Endothelial cell of umbilical vein (primary cell): ENCODE measurements around the gene FEN1. TPM values are rescaled to one million over a fixed set of nuclear protein-coding genes. Genes with fewer than 3 reads are reported as not detected.

Experiments
- BruUV-seq: library from RNA; stranded (reverse); fragments of 400-500 nt; replicated peaks from 2 replicates; lab custom pipeline; 2021; lab: Mats Ljungman, UMichigan
- CTCF ChIA-PET: fragments of 300-600, 350-600 bp; sonication (Branson Sonifier 250); formaldehyde crosslinking; loops from one replicate; lab custom pipeline; 2021; ENCODE audit warnings: antibody characterized with exemption, inconsistent platforms; lab: Charles Lee
- POLR2A ChIA-PET: fragments of 300-600, 350-600 bp; sonication (Branson Sonifier 250); formaldehyde crosslinking; loops from one replicate; lab custom pipeline; 2021; ENCODE audit warnings: antibody characterized with exemption, inconsistent platforms; lab: Charles Lee
- DNase-seq: peaks from one replicate; pipeline ENCODE4 v3.0.0-alpha.2; 2011; ENCODE audit warnings: low read depth, low spot score
- FAIRE-seq: peaks from 2 replicates; lab custom pipeline; 2011; peaks lifted over from hg19 to GRCh38; lab: Jason Lieb, UNC
- H2AFZ ChIP-seq: 2 replicates; pipeline ENCODE4 v1.6.0; 2012; ENCODE audit warnings: low read depth, low read length, control low read depth, inconsistent platforms
- H3K27ac ChIP-seq: 2 replicates; pipeline ENCODE4 v1.5.1; 2011; ENCODE audit warnings: low read depth, mild to moderate bottlenecking, control low read depth, low read length, moderate library complexity; ENCODE audit not compliant: insufficient read depth
- H3K27me3 ChIP-seq, 2 experiments: 2 replicates each; pipeline versions ENCODE4 v1.6.0 to v1.6.1; 2011; ENCODE audit warnings: low read length in 2 of 2, mixed read lengths in 1 of 2; ENCODE audit not compliant: control insufficient read depth in 2 of 2, insufficient read depth in 2 of 2
- H3K36me3 ChIP-seq, 2 experiments: 2 replicates in 1 of 2; 3 replicates in 1 of 2; pipeline ENCODE4 v1.5.1; 2011; ENCODE audit warnings: low read length in 2 of 2, mild to moderate bottlenecking in 1 of 2, moderate library complexity in 1 of 2; ENCODE audit not compliant: control insufficient read depth in 2 of 2, insufficient read depth in 2 of 2; ENCODE audit errors: extremely low read depth in 1 of 2
- H3K4me1 ChIP-seq: 3 replicates; pipeline ENCODE4 v1.5.1; 2011; ENCODE audit warnings: mild to moderate bottlenecking, low read length; ENCODE audit not compliant: control insufficient read depth, insufficient read depth; ENCODE audit errors: extremely low read depth
- H3K4me2 ChIP-seq: 2 replicates; pipeline ENCODE4 v1.6.1; 2011; ENCODE audit warnings: low read length, control low read depth, mixed read lengths; ENCODE audit not compliant: insufficient read depth
- H3K4me3 ChIP-seq, 3 experiments: fragments of 200-600 bp in 1 of 3; sonication (generic), shearing (Covaris generic) in 1 of 3; replicated peaks in 1 of 3; 2 replicates each; pipeline ENCODE4 v1.5.1; 2011 to 2016; ENCODE audit warnings: control low read depth in 3 of 3, low read length in 3 of 3, mild to moderate bottlenecking in 2 of 3, inconsistent platforms in 1 of 3, low read depth in 1 of 3, moderate library complexity in 1 of 3; ENCODE audit not compliant: insufficient read depth in 1 of 3
- H3K79me2 ChIP-seq: 2 replicates; pipeline ENCODE4 v1.6.0; 2012; ENCODE audit warnings: low read length, inconsistent platforms; ENCODE audit not compliant: control insufficient read depth, insufficient read depth
- H3K9ac ChIP-seq: replicated peaks from 2 replicates; pipeline ENCODE3; 2011; ENCODE audit warnings: low read length, control low read depth; ENCODE audit not compliant: insufficient read depth; ENCODE audit errors: extremely low read depth
- H3K9me1 ChIP-seq: replicated peaks from 3 replicates; pipeline ENCODE4 v1.6.0; 2011; ENCODE audit warnings: mild to moderate bottlenecking, low read length; ENCODE audit not compliant: control insufficient read depth, insufficient read depth; ENCODE audit errors: extremely low read depth
- H3K9me3 ChIP-seq: replicated peaks from 2 replicates; pipeline ENCODE4 v1.5.1; 2012; ENCODE audit warnings: low read length, inconsistent platforms; ENCODE audit not compliant: control insufficient read depth, insufficient read depth
- H4K20me1 ChIP-seq: replicated peaks from 2 replicates; pipeline ENCODE3; 2011; ENCODE audit warnings: mild to moderate bottlenecking, low read length; ENCODE audit not compliant: control insufficient read depth, insufficient read depth; ENCODE audit errors: extremely low read depth
- EZH2 ChIP-seq: IDR thresholded peaks from 2 replicates; pipeline ENCODE4 v1.6.1; 2012; ENCODE audit warnings: borderline replicate concordance, low read depth, mild to moderate bottlenecking, moderate library complexity, low read length, inconsistent platforms; ENCODE audit not compliant: severe bottlenecking
- FOS ChIP-seq: IDR thresholded peaks from 2 replicates; pipeline ENCODE4 v1.6.1; 2011; ENCODE audit warnings: mild to moderate bottlenecking, low read length, moderate library complexity, borderline replicate concordance; ENCODE audit not compliant: insufficient read depth
- GATA2 ChIP-seq: IDR thresholded peaks from 2 replicates; pipeline ENCODE4 v1.7.0; 2011; ENCODE audit warnings: low read depth, mild to moderate bottlenecking, moderate library complexity, mixed read lengths, low read length; ENCODE audit not compliant: insufficient read length, insufficient read depth
- JUN ChIP-seq: IDR thresholded peaks from 2 replicates; pipeline ENCODE4 v1.6.1; 2011; ENCODE audit warnings: borderline replicate concordance, low read depth; ENCODE audit not compliant: insufficient read length, insufficient read depth
- MAX ChIP-seq: IDR thresholded peaks from 2 replicates; pipeline ENCODE4 v1.6.1; 2011; ENCODE audit not compliant: insufficient read depth, insufficient read length
- MYC ChIP-seq: IDR thresholded peaks from one replicate; pipeline ENCODE4 v1.6.1; 2011; ENCODE audit warnings: mild to moderate bottlenecking, low read depth, low read length
- POLR2A ChIP-seq: IDR thresholded peaks from 2 replicates; pipeline ENCODE4 v1.6.1; 2012; ENCODE audit warnings: low read depth, mild to moderate bottlenecking, control low read depth, low read length
- POLR2AphosphoS5 ChIP-seq: IDR thresholded peaks from 2 replicates; pipeline ENCODE4 v1.6.1; 2012; ENCODE audit warnings: low read depth, mild to moderate bottlenecking, control low read depth, low read length, moderate library complexity; ENCODE audit not compliant: insufficient read depth
- dilution Hi-C: fragments of 300-500 bp; cut with MboI; formaldehyde crosslinking; loops from one replicate; pipeline ENCODE4 v1.15.0; 2019; ENCODE audit warnings: low sequenced_read_pairs; ENCODE audit not compliant: extremely low pct_ligation_motif_present
- intact Hi-C: fragments of 100-400 bp; cut with micrococcal nuclease; formaldehyde crosslinking; loops from one replicate; pipeline ENCODE4 v1.10.0; 2022
- polyA plus RNA-seq, 4 experiments: library from polyadenylated mRNA; depleted of rRNA in 3 of 4; stranded (reverse) in 3 of 4; unstranded in 1 of 4; fragments of >200 nt; gene quantifications; 2 replicates each; pipeline versions ENCODE4 v1.2.1 to v1.2.3, GENCODE V29; 2011 to 2012; ENCODE audit warnings: missing spikeins in 1 of 4
- total RNA-seq: library from RNA; stranded (reverse); gene quantifications from 2 replicates; pipeline ENCODE4 v1.2.3, GENCODE V29; 2021
- TF ChIP-seq, protein P1 (sequence below), 2 donors: IDR thresholded peaks; 1 replicate in 1 of 2; 2 replicates in 1 of 2; pipeline ENCODE4 v1.5.1; 2011; ENCODE audit warnings: low read length in 2 of 2, mild to moderate bottlenecking in 2 of 2, moderate library complexity in 2 of 2, control low read depth in 1 of 2, inconsistent platforms in 1 of 2, low read depth in 1 of 2; ENCODE audit not compliant: insufficient read depth in 1 of 2; ENCODE audit errors: extremely low read depth in 1 of 2

Gene FEN1
- total and polyA plus RNA-seq, 2 donors (not counting 3 experiments of a cell fraction or from before 2014, with no cell fraction given), result 29.3 to 60.5 TPM

- Histone ChIP-seq H3K9me1 (no peaks in the 10 kb centered on the region), H3K9me3 (no peaks in the 10 kb centered on the region), H4K20me1 (no peaks in the 10 kb centered on the region), H3K27ac (no peak overlapping the region), H3K27me3 (no peaks in the 10 kb centered on the region), H3K4me2 (no peak overlapping the region), H3K4me1 (no peaks in the 10 kb centered on the region), H2AFZ (no peak overlapping the region), H3K9ac (no peak overlapping the region), H3K79me2 (no peaks in the 10 kb centered on the region), H3K4me3 (no peak overlapping the region), H3K36me3 (peaks cover 0 to 10% of the 10 kb centered on the region in 2 experiments)
- no TSS peak for BruUV-seq
- DNase-seq (no peak), FAIRE-seq (no peak)
- intact Hi-C loops (no loop called here), dilution Hi-C loops (no loop called here)
- ChIA-PET CTCF (interaction anchor here (0.6 to 2.3 kb wide), 4 partner anchors 9 to 33 kb away, joined by 3 to 13 read pairs (median 6); no protein-coding TSS in a partner anchor), POLR2A (interaction anchor here (0.6 kb wide), 1 partner anchor 219 kb away, joined by 5 read pairs; no protein-coding TSS in a partner anchor)
- no peak for TF ChIP-seq POLR2AphosphoS5
- TF ChIP-seq POLR2A, result no peak
- no peak for TF ChIP-seq FOS
- TF ChIP-seq MYC, result no peak
- TF ChIP-seq JUN, result no peak
- TF ChIP-seq GATA2, result no peak
- TF ChIP-seq, protein P1, sequence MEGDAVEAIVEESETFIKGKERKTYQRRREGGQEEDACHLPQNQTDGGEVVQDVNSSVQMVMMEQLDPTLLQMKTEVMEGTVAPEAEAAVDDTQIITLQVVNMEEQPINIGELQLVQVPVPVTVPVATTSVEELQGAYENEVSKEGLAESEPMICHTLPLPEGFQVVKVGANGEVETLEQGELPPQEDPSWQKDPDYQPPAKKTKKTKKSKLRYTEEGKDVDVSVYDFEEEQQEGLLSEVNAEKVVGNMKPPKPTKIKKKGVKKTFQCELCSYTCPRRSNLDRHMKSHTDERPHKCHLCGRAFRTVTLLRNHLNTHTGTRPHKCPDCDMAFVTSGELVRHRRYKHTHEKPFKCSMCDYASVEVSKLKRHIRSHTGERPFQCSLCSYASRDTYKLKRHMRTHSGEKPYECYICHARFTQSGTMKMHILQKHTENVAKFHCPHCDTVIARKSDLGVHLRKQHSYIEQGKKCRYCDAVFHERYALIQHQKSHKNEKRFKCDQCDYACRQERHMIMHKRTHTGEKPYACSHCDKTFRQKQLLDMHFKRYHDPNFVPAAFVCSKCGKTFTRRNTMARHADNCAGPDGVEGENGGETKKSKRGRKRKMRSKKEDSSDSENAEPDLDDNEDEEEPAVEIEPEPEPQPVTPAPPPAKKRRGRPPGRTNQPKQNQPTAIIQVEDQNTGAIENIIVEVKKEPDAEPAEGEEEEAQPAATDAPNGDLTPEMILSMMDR (IDR thresholded peaks at IDR 0.05; ENCODE audit: extremely low read depth in 1 of 2, insufficient read depth in 1 of 2, low read depth in 1 of 2, low read length in 2 of 2), result no peak
- TF ChIP-seq MAX, result no peak
- TF ChIP-seq EZH2, result no peak
These were observed 12.0 kb upstream of the FEN1 start for GRCh38 chr11:61780581-61781162.
